Measurements from ENCODE around the gene OTULINL. TPM values are rescaled to one million over a fixed set of nuclear protein-coding genes. Genes with fewer than 3 reads are reported as not detected.
"Not testable (repeated sequence)": the region's sequence is repeated elsewhere in the genome, so short reads cannot be mapped to it uniquely, and the experiment has no call there.

Gene OTULINL
- total and polyA plus RNA-seq, 12 donors, result 2.6 to 76.9 (median 8.0) TPM

- no peak for TF ChIP-seq CTCF (IDR thresholded peaks at IDR 0.05)
- TF ChIP-seq POLR2A (IDR thresholded peaks at IDR 0.05), result no peak
- WGBS, 4 donors, result 29 to 67% (median 51%) methylated on average over 1 of the region's 1 CpG
- peak overlapping the region in 1 of 5 donors; percentile 3 for H3K27ac ChIP-seq
- no peaks in the 10 kb centered on the region for H3K27me3 ChIP-seq
- no peaks in the 10 kb centered on the region for H3K36me3 ChIP-seq (replicated peaks in 1 of 2)
- H3K9me3 ChIP-seq (replicated peaks in 1 of 3), result peaks cover 0 to 9% (median 0%) of the 10 kb centered on the region in 3 donors
- no peaks in the 10 kb centered on the region for H3K4me1 ChIP-seq (replicated peaks in 1 of 2)
- H3K4me3 ChIP-seq, result no peak overlapping the region
- intact Hi-C loops (cut with DNase I), result no loop called here
- DNase-seq, result no peak
Observed at GRCh38 chr5:14545862-14546261, 35.7 kb upstream of the OTULINL start.

- Histone ChIP-seq H3K27me3 (no peaks in the 10 kb centered on the region), H3K9me3 (replicated peaks in 1 of 3) (no peaks in the 10 kb centered on the region), H3K4me3 (no peak overlapping the region), H3K36me3 (replicated peaks in 1 of 2) (no peaks in the 10 kb centered on the region), H3K27ac (no peak overlapping the region), H3K4me1 (replicated peaks in 1 of 2) (no peaks in the 10 kb centered on the region)
- no peak for DNase-seq
- intact Hi-C loops (cut with DNase I), result no loop called here
- TF ChIP-seq CTCF (IDR thresholded peaks at IDR 0.05), result no peak
- TF ChIP-seq POLR2A (IDR thresholded peaks at IDR 0.05), result no peak
- WGBS, 4 donors, result 86 to 100% (median 92%) methylated on average over 1 of the region's 1 CpG
Observed at GRCh38 chr5:14547666-14548065, 33.9 kb upstream of the OTULINL start.

DNA sequence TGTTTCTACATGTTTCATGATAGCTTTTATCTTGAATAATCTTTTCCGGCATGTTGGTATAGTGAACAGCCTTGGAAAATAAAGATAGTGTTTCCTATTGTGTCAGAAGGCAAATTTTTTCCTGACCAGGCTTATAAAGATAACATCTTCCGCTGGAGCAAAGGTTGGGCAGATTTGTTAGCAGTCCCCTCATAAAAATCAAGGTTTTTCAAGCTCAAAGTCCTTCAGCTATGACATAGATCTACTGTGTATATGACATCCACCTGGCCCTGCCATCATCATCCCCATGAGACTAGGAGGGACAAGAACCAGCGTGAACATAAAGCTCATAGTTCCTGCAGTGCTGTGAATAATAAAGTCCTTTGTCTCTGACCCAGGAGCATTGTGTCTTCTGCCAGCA is 30.4 kb upstream of the OTULINL start:
- no peak for DNase-seq
- Histone ChIP-seq H3K27ac (no peak overlapping the region), H3K4me1 (replicated peaks in 1 of 2) (no peaks in the 10 kb centered on the region), H3K9me3 (replicated peaks in 1 of 3) (no peaks in the 10 kb centered on the region), H3K27me3 (no peaks in the 10 kb centered on the region), H3K4me3 (no peak overlapping the region), H3K36me3 (replicated peaks in 1 of 2) (no peaks in the 10 kb centered on the region)
- WGBS, 4 donors, result 55 to 62% (median 59%) methylated on average over 3 of the region's 3 CpGs
- intact Hi-C loops (cut with DNase I), result no loop called here
- TF ChIP-seq POLR2A (IDR thresholded peaks at IDR 0.05) (no peak), CTCF (IDR thresholded peaks at IDR 0.05) (no peak)

- no peak for TF ChIP-seq CTCF (IDR thresholded peaks at IDR 0.05)
- no peak for TF ChIP-seq POLR2A (IDR thresholded peaks at IDR 0.05)
- DNase-seq, result peak in 1 of 7 donors; percentile 16
- Histone ChIP-seq H3K9me3 (replicated peaks in 1 of 3) (no peaks in the 10 kb centered on the region), H3K27ac (no peak overlapping the region), H3K4me1 (replicated peaks in 1 of 2) (no peaks in the 10 kb centered on the region), H3K27me3 (no peaks in the 10 kb centered on the region), H3K4me3 (no peak overlapping the region), H3K36me3 (replicated peaks in 1 of 2) (no peaks in the 10 kb centered on the region)
- intact Hi-C loops (cut with DNase I), result no loop called here
- 36 to 56% (median 47%) methylated on average over 1 of the region's 1 CpG for WGBS, 4 donors
Observed at GRCh38 chr5:14552017-14552416, 29.6 kb upstream of the OTULINL start.

DNA sequence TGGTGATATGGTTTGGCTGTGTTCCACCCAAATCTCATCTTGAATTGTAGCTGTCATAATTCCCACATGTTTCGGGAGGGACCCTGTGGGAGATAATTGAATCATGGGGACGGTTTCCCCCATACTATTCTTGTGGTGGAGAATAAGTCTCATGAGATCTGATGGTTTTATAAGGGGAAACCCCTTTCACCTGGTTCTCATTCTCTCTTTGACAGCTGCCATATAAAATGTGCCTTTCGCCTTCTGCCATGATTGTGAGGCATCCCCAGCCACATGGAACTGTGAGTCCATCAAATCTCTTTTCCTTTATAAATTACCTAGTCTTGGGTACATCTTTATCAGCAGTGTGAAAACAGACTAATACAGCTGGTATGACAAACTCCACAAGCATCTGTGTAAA is 27.3 kb upstream of the OTULINL start:
- H3K36me3 ChIP-seq (replicated peaks in 1 of 2); H3K9me3 ChIP-seq (replicated peaks in 1 of 3); H3K4me1 ChIP-seq (replicated peaks in 1 of 2); DNase-seq; intact Hi-C loops (cut with DNase I); H3K4me3 ChIP-seq; H3K27me3 ChIP-seq; H3K27ac ChIP-seq: not testable (repeated sequence)
- WGBS, 4 donors, result 64 to 87% (median 77%) methylated on average over 3 of the region's 3 CpGs

Measured in adrenal gland (tissue), 12 donors.